Frontal cortex (tissue), 4 donors: ENCODE results near the gene GPR142. TPM values are rescaled to one million over a fixed set of nuclear protein-coding genes. Genes with fewer than 3 reads are reported as not detected.
"Not testable (repeated sequence)": the region's sequence is repeated elsewhere in the genome, so short reads cannot be mapped to it uniquely, and the experiment has no call there.

Experiments
- DNase-seq, 2 donors: peaks; one replicate each; pipeline ENCODE4 v3.0.0; 2012; ENCODE audit warnings: low spot score in 2 of 2
- FAIRE-seq: peaks from 2 replicates; lab custom pipeline; 2012; peaks lifted over from hg19 to GRCh38; lab: Jason Lieb, UNC
- total RNA-seq: library from RNA; depleted of rRNA; stranded (reverse); fragments of >200 nt; gene quantifications from one replicate; pipeline ENCODE4 v1.2.3, GENCODE V29; 2014
- donor health status: control.
- donor health status: control.
- donor health status: control.

GPR142 gene
- total RNA-seq, 1 donor from 2014 or later, result not detected

- FAIRE-seq (no peak), DNase-seq (no peak)
Measured at GRCh38 chr17:74389937-74390679, 22.8 kb downstream of the GPR142 start.

- no peak for DNase-seq
- FAIRE-seq, result no peak
Measured at GRCh38 chr17:74390680-74391653, 23.7 kb downstream of the GPR142 start.

GRCh38 chr17:74391771-74392170, 24.5 kb downstream of the GPR142 start:
- no peak for FAIRE-seq

GRCh38 chr17:74392848-74393247, 25.5 kb downstream of the GPR142 start:
- FAIRE-seq, result no peak
- DNase-seq, result no peak

More at GRCh38 chr17:74391771-74392170, 24.5 kb downstream of the GPR142 start:
- DNase-seq, result no peak

- FAIRE-seq (no peak), DNase-seq (no peak)
Measured at GRCh38 chr17:74393346-74393942, 26.1 kb downstream of the GPR142 start.

- DNase-seq, result no peak
- no peak for FAIRE-seq
Measured at GRCh38 chr17:74394275-74394950, 27.1 kb downstream of the GPR142 start.

GRCh38 chr17:74394977-74395376, 27.7 kb downstream of the GPR142 start:
- no peak for DNase-seq
- no peak for FAIRE-seq

GRCh38 chr17:74396567-74396966, 29.3 kb downstream of the GPR142 start:
- no peak for DNase-seq
- FAIRE-seq, result no peak

GRCh38 chr17:74402048-74402447, 34.7 kb downstream of the GPR142 start:
- FAIRE-seq (no peak), DNase-seq (no peak)

- DNase-seq (no peak), FAIRE-seq (no peak)
Measured at GRCh38 chr17:74403512-74404137, 36.3 kb downstream of the GPR142 start.

GRCh38 chr17:74404218-74404617, 36.9 kb downstream of the GPR142 start:
- FAIRE-seq, result no peak
- DNase-seq, result no peak

GRCh38 chr17:74404789-74405188, 37.5 kb downstream of the GPR142 start:
- FAIRE-seq, result no peak
- DNase-seq, result no peak

- not testable (repeated sequence) for FAIRE-seq, DNase-seq
Measured at GRCh38 chr17:74405311-74405710, 38.0 kb downstream of the GPR142 start.

- DNase-seq (no peak), FAIRE-seq (no peak)
Measured at GRCh38 chr17:74407384-74407783, 40.1 kb downstream of the GPR142 start.

- no peak for DNase-seq
- FAIRE-seq, result no peak
Measured at GRCh38 chr17:74408262-74408661, 41.0 kb downstream of the GPR142 start.

GRCh38 chr17:74408815-74409214, 41.5 kb downstream of the GPR142 start:
- FAIRE-seq (no peak), DNase-seq (no peak)

- FAIRE-seq, result no peak
- no peak for DNase-seq
Measured at GRCh38 chr17:74410001-74410443, 42.7 kb downstream of the GPR142 start.

GRCh38 chr17:74412581-74412980, 45.3 kb downstream of the GPR142 start:
- DNase-seq, result no peak
- no peak for FAIRE-seq

- FAIRE-seq (no peak), DNase-seq (no peak)
Measured at GRCh38 chr17:74413491-74413890, 46.2 kb downstream of the GPR142 start.
